ENCODE results near the gene POLR1A. TPM values are rescaled to one million over a fixed set of nuclear protein-coding genes. Genes with fewer than 3 reads are reported as not detected.
A peak's percentile ranks its signal among the peaks of the same experiment; 100 is the strongest.

Gene POLR1A
- total and polyA plus RNA-seq, 2 of the 8 experiments (the other 6 are each of a cell fraction or from before 2014, with no cell fraction given), result 8.9 to 58.1 TPM

DNA sequence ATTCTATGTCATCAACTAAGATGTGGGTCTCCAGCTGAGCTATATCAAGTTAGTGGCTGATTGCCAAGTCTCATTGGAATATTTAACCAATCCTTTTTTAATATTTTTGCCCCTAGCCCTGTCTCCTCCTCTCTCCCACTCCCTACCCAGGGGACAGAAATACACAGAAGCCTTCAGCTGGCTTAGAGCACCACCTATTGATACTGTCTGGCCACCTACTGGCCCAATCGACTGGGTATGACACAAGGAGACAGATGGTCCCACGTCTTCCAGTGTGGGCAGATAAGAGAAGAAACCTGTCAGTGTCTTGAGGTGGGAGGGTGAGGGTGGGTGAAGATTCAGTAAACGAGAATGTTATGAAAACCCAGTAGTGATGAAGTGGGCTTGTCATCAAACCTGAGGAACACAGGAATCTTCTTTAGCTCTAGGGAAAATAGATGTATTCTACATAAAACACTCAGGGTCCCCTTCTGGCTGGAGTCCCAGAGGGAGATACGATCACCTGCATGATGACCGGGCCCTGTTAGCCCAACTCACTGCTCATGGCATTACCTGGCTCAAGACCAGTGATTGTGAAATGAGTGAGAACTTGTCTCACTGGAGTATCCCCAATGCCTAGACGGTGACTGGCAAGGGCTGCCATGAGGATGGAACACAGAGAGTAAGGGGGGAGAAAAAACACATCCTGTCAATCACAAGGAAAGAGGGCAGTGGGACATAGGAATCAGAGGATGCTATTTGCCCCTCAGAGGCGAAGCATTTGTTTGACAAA is 26.7 kb downstream of the POLR1A start:
- no peak overlapping the region for H3K18ac ChIP-seq (ENCODE audit: extremely low read depth, low read length)
- no peak overlapping the region for H4K91ac ChIP-seq (replicated peaks; ENCODE audit: insufficient read length, low read length)
- H3K14ac ChIP-seq (ENCODE audit: insufficient read length), result no peak overlapping the region
- H3K27ac ChIP-seq (ENCODE audit: low read depth, low read length), result no peak overlapping the region
- H3K79me2 ChIP-seq (ENCODE audit: control insufficient read depth in 1 of 2, insufficient read depth in 2 of 2, low read length in 2 of 2), result no peaks in the 10 kb centered on the region
- no peak overlapping the region for H2AFZ ChIP-seq (ENCODE audit: low read length)
- H3K36me3 ChIP-seq (ENCODE audit: control insufficient read depth in 2 of 4, insufficient read depth in 4 of 4, low read length in 3 of 4), result peaks cover 6 to 65% (median 59%) of the 10 kb centered on the region in 4 experiments; a peak in 7 of 8 replicates
- no peaks in the 10 kb centered on the region for H3K9me3 ChIP-seq (ENCODE audit: insufficient read depth in 2 of 2, low read depth in 1 of 2, low read length in 1 of 2)
- no peak overlapping the region for H4K5ac ChIP-seq (ENCODE audit: insufficient read length, low read depth, low read length)
- ChIA-PET POLR2A (ENCODE audit: partially characterized antibody) (interaction anchor here (0.5 kb wide), 1 partner anchor 462 kb away, joined by 3 read pairs; no protein-coding TSS in a partner anchor), CTCF (ENCODE audit: partially characterized antibody) (interaction anchor here (0.6 to 5.7 kb wide), 32 partner anchors 9 to 442 kb away, joined by 3 to 61 read pairs (median 4); partner anchors contain the start of genes IMMT and ST3GAL5)
- no peaks in the 10 kb centered on the region for H3K27me3 ChIP-seq (replicated peaks in 1 of 4; ENCODE audit: control insufficient read depth in 3 of 4, extremely low read depth in 1 of 4, insufficient read depth in 3 of 4, low read length in 3 of 4)
- H3K4me1 ChIP-seq (replicated peaks in 1 of 4; ENCODE audit: control insufficient read depth in 3 of 4, insufficient read depth in 4 of 4, low read length in 3 of 4), result no peaks in the 10 kb centered on the region
- H2BK15ac ChIP-seq (ENCODE audit: low read length), result no peak overlapping the region
- no peak overlapping the region for H3K9ac ChIP-seq (replicated peaks in 1 of 4; ENCODE audit: extremely low read depth in 1 of 4, low read depth in 3 of 4, low read length in 3 of 4)
- DNase-seq (ENCODE audit: low read depth in 1 of 2, low spot score in 2 of 2) (no peak), FAIRE-seq (no peak)
- no peaks in the 10 kb centered on the region for H3K23me2 ChIP-seq (ENCODE audit: low read depth, low read length)
- no peak overlapping the region for H3K4ac ChIP-seq (replicated peaks; ENCODE audit: insufficient read length, low read depth, low read length)
- H4K20me1 ChIP-seq (replicated peaks in 1 of 2; ENCODE audit: control insufficient read depth in 1 of 2, insufficient read depth in 2 of 2, low read length in 2 of 2), result peaks cover 5 to 12% of the 10 kb centered on the region in 2 experiments
- no peak overlapping the region for H2BK20ac ChIP-seq (ENCODE audit: low read length)
- H3K56ac ChIP-seq (replicated peaks; ENCODE audit: insufficient read length, low read depth, low read length), result no peak overlapping the region
- H2BK120ac ChIP-seq (replicated peaks; ENCODE audit: low read depth, low read length), result no peak overlapping the region
- H2BK5ac ChIP-seq (ENCODE audit: low read depth, low read length), result no peak overlapping the region
- H3K79me1 ChIP-seq (ENCODE audit: low read depth, low read length), result no peaks in the 10 kb centered on the region
- H4K8ac ChIP-seq (ENCODE audit: extremely low read depth, insufficient read depth, low read length), result no peak overlapping the region
- H3K4me3 ChIP-seq (ENCODE audit: extremely low read depth in 1 of 4, insufficient read depth in 2 of 4, low read depth in 3 of 4, low read length in 4 of 4), result no peak overlapping the region
- H2AK5ac ChIP-seq (ENCODE audit: low read depth, low read length), result no peak overlapping the region
- no peak overlapping the region for H3K4me2 ChIP-seq (ENCODE audit: insufficient read depth in 1 of 2, low read depth in 2 of 2, low read length in 2 of 2)
- TF ChIP-seq RAD21 (IDR thresholded peaks at IDR 0.05 in 1 of 2, conservative IDR thresholded peaks at IDR 0.05 in 1 of 2; ENCODE audit: low read depth in 2 of 2, low read length in 2 of 2), result peak; percentile 17 to 29; a peak in 1 of 4 replicates
- no peak for TF ChIP-seq GABPA (IDR thresholded peaks at IDR 0.05; ENCODE audit: borderline replicate concordance, insufficient read depth, low read length)
- H2BK12ac ChIP-seq (ENCODE audit: low read depth, low read length), result no peak overlapping the region
- WGBS, 2 experiments (ENCODE audit: extremely low coverage in 1 of 2, insufficient coverage in 1 of 2, insufficient read length in 1 of 2, insufficient replicate concordance in 2 of 2, low coverage in 1 of 2, low lambda C conversion rate in 2 of 2, missing lambda C conversion rate in 1 of 2), result 92% methylated on average over 6 of the region's 7 CpGs; no CpG with 5 or more reads in 1 of the 2 experiments
- no peak overlapping the region for H3K23ac ChIP-seq (ENCODE audit: insufficient read length)

Data from H1 (cell line).